IMR-90 (cell line): ENCODE data around the gene MAPK8IP3.

Source experiments
- BHLHE40 ChIP-seq: fragments of 150-350 bp; IDR thresholded peaks from 2 replicates; pipeline ENCODE4 v1.6.1; 2016; ENCODE audit warnings: mild to moderate bottlenecking, low read depth, low read length
- FOS ChIP-seq: fragments of 150-350 bp; IDR thresholded peaks from 2 replicates; pipeline ENCODE4 v1.6.1; 2016; ENCODE audit warnings: low read depth, low read length
- MAZ ChIP-seq: IDR thresholded peaks from 2 replicates; pipeline ENCODE4 v1.6.1; 2012; ENCODE audit warnings: low read depth, mild to moderate bottlenecking, low read length, improper control_type of control experiment, moderate library complexity, borderline replicate concordance
- NFE2L2 ChIP-seq: fragments of 150-350 bp; IDR thresholded peaks from 2 replicates; pipeline ENCODE4 v1.6.1; 2016; ENCODE audit warnings: low read depth, mild to moderate bottlenecking, low read length
- POLR2A ChIP-seq: IDR thresholded peaks from 2 replicates; pipeline ENCODE4 v1.6.1; 2012; ENCODE audit warnings: mild to moderate bottlenecking, low read depth, low read length
- RFX5 ChIP-seq: IDR thresholded peaks from 2 replicates; pipeline ENCODE4 v1.8.0; 2012; ENCODE audit warnings: low read depth, mild to moderate bottlenecking, low read length, moderate library complexity
- SMC3 ChIP-seq: fragments of 150-350 bp; IDR thresholded peaks from 2 replicates; pipeline ENCODE4 v1.6.1; 2016; ENCODE audit warnings: low read depth, mild to moderate bottlenecking, antibody characterized with exemption, low read length, moderate library complexity
- TF ChIP-seq, protein P1 (sequence below): conservative IDR thresholded peaks from 2 replicates; pipeline ENCODE4 v1.5.1; 2012; ENCODE audit warnings: mild to moderate bottlenecking, low read depth, low read length, improper control_type of control experiment
- TF ChIP-seq, protein P2 (sequence below): fragments of 150-350 bp; IDR thresholded peaks from 2 replicates; pipeline ENCODE4 v1.6.1; 2017; ENCODE audit warnings: mild to moderate bottlenecking, antibody characterized with exemption, low read length, low read depth

DNA sequence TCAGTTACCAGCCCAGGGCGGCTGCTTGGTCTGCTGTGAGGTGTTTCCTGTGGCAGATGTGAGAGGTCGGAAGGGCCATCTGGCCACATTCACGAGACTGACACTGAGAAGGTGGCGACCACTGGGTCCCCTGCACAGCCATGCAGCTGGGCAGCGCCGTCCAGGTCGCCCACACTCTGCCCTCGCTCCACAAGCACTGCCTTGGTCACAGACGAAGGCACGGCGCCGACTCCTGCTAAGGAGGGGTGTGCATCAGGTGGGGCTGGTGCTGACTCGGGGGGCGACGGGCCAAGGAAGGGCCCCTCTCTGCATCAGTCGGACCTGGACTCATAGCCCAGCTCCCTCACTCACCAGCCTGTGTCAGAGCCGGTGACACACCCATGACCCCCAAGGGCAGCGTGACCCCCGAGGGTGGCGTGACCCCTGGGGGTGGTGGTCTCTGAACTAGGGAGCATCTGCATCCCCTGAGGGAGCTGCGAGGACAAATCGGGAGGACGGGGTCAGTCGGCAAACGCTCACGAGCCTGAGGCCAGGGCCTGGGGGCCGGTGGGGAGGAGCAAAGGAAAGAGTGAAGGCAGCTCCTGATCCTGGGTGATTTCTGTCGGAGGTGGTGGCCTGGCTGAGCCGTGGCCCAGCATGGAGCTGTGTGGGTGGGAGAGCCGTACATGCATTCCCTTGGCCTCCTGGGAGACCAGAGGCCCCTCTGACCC, 34.9 kb downstream of the MAPK8IP3 start:
- TF ChIP-seq, protein P1, sequence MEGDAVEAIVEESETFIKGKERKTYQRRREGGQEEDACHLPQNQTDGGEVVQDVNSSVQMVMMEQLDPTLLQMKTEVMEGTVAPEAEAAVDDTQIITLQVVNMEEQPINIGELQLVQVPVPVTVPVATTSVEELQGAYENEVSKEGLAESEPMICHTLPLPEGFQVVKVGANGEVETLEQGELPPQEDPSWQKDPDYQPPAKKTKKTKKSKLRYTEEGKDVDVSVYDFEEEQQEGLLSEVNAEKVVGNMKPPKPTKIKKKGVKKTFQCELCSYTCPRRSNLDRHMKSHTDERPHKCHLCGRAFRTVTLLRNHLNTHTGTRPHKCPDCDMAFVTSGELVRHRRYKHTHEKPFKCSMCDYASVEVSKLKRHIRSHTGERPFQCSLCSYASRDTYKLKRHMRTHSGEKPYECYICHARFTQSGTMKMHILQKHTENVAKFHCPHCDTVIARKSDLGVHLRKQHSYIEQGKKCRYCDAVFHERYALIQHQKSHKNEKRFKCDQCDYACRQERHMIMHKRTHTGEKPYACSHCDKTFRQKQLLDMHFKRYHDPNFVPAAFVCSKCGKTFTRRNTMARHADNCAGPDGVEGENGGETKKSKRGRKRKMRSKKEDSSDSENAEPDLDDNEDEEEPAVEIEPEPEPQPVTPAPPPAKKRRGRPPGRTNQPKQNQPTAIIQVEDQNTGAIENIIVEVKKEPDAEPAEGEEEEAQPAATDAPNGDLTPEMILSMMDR, result no peak
- TF ChIP-seq POLR2A (no peak), RFX5 (no peak), FOS (no peak), MAZ (no peak), SMC3 (no peak), BHLHE40 (no peak), NFE2L2 (no peak)
- TF ChIP-seq, protein P2, sequence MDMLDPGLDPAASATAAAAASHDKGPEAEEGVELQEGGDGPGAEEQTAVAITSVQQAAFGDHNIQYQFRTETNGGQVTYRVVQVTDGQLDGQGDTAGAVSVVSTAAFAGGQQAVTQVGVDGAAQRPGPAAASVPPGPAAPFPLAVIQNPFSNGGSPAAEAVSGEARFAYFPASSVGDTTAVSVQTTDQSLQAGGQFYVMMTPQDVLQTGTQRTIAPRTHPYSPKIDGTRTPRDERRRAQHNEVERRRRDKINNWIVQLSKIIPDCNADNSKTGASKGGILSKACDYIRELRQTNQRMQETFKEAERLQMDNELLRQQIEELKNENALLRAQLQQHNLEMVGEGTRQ, result no peak
